ENCODE data around the gene TTC23. TPM values are rescaled to one million over a fixed set of nuclear protein-coding genes. Genes with fewer than 3 reads are reported as not detected.

TTC23 gene
- total RNA-seq, 1 donor from 2014 or later, result 19.1 TPM

- intact Hi-C loops (cut with DNase I), result no loop called here
- peak; percentile 38 for ATAC-seq
- H3K27ac ChIP-seq, result peak overlapping the region; percentile 30
Measured at GRCh38 chr15:99105514-99106341, 143.7 kb downstream of the TTC23 start.

DNA sequence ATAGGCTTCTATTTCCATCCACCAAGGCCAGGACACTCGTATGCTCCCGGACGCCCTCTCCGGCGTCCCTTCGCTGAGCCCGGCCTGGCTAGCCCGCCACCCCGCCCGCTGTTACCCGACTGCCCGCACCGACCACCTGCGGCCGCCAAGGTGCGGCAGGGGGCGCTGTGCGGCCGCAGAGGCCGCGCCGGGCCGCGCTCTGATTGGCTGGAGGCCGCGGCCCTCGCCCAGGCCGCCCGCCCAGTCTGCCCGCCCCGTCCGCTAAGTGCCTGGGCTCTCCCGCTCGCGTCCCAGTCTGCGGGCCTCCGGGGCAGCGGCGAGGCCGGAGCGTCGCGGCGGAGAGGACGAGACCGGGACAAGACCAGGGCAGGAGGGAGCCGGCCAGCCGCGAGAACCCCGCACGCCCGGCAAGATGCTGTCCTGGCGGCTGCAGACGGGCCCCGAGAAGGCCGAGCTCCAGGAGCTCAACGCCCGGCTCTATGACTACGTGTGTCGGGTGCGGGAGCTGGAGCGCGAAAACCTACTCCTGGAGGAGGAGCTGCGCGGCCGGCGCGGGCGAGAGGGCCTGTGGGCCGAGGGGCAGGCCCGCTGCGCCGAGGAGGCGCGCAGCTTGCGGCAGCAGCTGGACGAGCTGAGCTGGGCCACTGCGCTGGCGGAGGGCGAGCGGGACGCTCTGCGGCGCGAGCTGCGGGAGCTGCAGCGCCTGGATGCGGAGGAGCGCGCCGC, 144.4 kb downstream of the TTC23 start, which contains the start of gene SYNM:
Gene SYNM, plus strand, starts transcription at position 293 of the 726 bp plus-strand sequence. Its CDS starts 120 bp downstream, at position 413.
- ATAC-seq (peak; percentile 95), DNase-seq (peak; percentile 83)
- Histone ChIP-seq H3K27ac (peak within 1 kb of the TSS; percentile 30), H3K27me3 (peaks cover 46% of the 10 kb centered on the region), H3K4me3 (peak within 1 kb of the TSS; percentile 50), H3K36me3 (no peaks in the 10 kb centered on the region), H3K4me1 (peaks cover 21% of the 10 kb centered on the region), H3K9me3 (no peaks in the 10 kb centered on the region)
- intact Hi-C loops (cut with DNase I), result loop anchor here (5.0 kb wide), 1 partner anchor 107 kb away; no protein-coding TSS in a partner anchor
- peak; percentile 67 for TF ChIP-seq CTCF (IDR thresholded peaks at IDR 0.05)

More at GRCh38 chr15:99105514-99106341, 143.7 kb downstream of the TTC23 start:
- Histone ChIP-seq H3K4me3 (peak overlapping the region; percentile 50), H3K27me3 (peaks cover 38% of the 10 kb centered on the region), H3K9me3 (no peaks in the 10 kb centered on the region), H3K36me3 (no peaks in the 10 kb centered on the region), H3K4me1 (peaks cover 17% of the 10 kb centered on the region)
- DNase-seq, result no peak
- no peak for TF ChIP-seq CTCF (IDR thresholded peaks at IDR 0.05)

GRCh38 chr15:99103279-99103678, 146.1 kb downstream of the TTC23 start:
- peaks cover 21% of the 10 kb centered on the region for H3K4me1 ChIP-seq
- ATAC-seq (no peak), DNase-seq (no peak)
- no peak overlapping the region for H3K27ac ChIP-seq
- no peak overlapping the region for H3K4me3 ChIP-seq
- TF ChIP-seq CTCF (IDR thresholded peaks at IDR 0.05), result no peak
- no peaks in the 10 kb centered on the region for H3K9me3 ChIP-seq
- no peaks in the 10 kb centered on the region for H3K36me3 ChIP-seq
- intact Hi-C loops (cut with DNase I), result loop anchor here (5.0 kb wide), 1 partner anchor 109 kb away; no protein-coding TSS in a partner anchor
- H3K27me3 ChIP-seq, result peaks cover 55% of the 10 kb centered on the region

DNA sequence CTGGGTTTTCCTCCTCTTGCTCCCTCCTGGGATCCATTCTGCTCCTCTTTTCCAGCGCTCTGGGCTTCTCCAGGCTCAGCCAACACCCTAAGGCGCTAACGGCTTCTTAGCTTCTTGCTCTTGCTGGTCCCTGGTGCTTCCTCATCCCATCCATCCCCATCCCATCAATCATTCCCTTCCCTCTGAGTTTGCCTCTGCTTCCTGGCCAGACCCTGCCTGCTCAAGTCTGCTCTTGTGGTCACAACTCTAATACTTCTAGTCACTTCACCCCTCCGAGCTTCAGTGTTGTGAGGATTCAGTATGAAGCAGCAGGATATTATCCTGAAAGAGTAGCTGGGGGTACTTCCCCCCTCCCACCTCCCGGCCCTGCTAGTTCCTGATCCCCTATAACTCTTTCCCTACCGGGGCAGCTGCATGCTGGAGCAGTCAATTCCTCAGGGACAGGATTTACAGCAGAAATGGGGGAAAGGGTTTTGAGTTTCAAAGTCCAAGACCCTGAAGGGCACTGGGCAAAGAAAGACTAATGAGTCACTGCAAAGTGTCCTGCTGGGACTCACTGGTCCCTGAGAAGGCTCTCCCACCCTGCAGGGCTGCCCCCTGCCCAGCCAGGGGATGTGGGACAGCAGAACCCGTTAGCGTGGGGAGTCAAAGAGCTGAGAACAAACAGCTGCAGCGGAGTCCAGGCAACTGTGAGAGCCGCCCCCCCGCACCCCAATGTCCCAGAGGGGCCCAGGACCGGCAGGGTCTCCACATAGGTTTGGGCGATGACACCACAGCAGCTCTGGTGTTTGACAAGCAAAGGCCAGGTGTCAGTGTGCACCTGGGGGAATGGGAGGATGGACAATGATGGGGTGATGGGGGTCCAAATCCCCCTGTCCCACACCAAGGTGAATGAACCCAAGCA, 146.8 kb downstream of the TTC23 start:
- Histone ChIP-seq H3K27ac (no peak overlapping the region), H3K27me3 (peaks cover 55% of the 10 kb centered on the region), H3K4me1 (peaks cover 21% of the 10 kb centered on the region), H3K4me3 (no peak overlapping the region), H3K36me3 (no peaks in the 10 kb centered on the region), H3K9me3 (no peaks in the 10 kb centered on the region)
- DNase-seq (no peak), ATAC-seq (no peak)
- intact Hi-C loops (cut with DNase I), result loop anchor here (5.0 kb wide), 1 partner anchor 110 kb away; no protein-coding TSS in a partner anchor
- no peak for TF ChIP-seq CTCF (IDR thresholded peaks at IDR 0.05)

DNA sequence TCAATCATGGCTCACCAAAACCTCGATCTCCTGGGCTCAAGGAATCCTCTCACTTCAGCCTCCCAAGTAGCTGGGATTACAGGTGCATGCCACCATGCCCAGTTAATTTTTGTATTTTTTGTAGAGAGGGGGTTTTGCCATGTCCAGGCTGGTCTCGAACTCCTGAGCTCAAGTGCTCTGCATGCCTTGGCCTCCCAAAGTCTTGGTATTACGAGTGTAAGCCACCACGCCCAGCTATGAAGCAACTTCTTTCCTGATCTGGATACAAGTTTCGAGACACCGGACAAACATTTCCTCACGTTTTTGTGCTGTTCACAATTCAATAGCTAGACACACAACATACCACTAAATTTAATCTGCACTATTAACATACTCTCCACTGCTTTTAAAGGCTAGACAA, 147.9 kb downstream of the TTC23 start:
- TF ChIP-seq CTCF (IDR thresholded peaks at IDR 0.05), result no peak
- Histone ChIP-seq H3K36me3 (no peaks in the 10 kb centered on the region), H3K9me3 (no peaks in the 10 kb centered on the region), H3K27me3 (peaks cover 46% of the 10 kb centered on the region), H3K4me1 (peaks cover 17% of the 10 kb centered on the region), H3K4me3 (no peak overlapping the region), H3K27ac (no peak overlapping the region)
- ATAC-seq (no peak), DNase-seq (no peak)
- intact Hi-C loops (cut with DNase I), result loop anchor here (5.0 kb wide), 1 partner anchor 111 kb away; no protein-coding TSS in a partner anchor

All from upper lobe of right lung (tissue), 1 donor.